Endodermal cell (in vitro differentiated cells): ENCODE data around the gene GFPT1. TPM values are rescaled to one million over a fixed set of nuclear protein-coding genes. Genes with fewer than 3 reads are reported as not detected.

ENCODE experiments used
- DNase-seq: peaks from one replicate; pipeline ENCODE4 v3.0.0-alpha.2; 2017
- H3K27ac ChIP-seq: 2 replicates; pipeline ENCODE4 v1.5.1; 2013; ENCODE audit warnings: mild to moderate bottlenecking, low read depth, low read length, moderate library complexity
- H3K27me3 ChIP-seq: 2 replicates; pipeline ENCODE4 v1.6.1; 2013; ENCODE audit warnings: mild to moderate bottlenecking, low read length, moderate library complexity; ENCODE audit not compliant: insufficient read depth, control insufficient read depth, poor library complexity, severe bottlenecking
- H3K36me3 ChIP-seq: 2 replicates; pipeline ENCODE4 v1.7.0; 2013; ENCODE audit warnings: mild to moderate bottlenecking, low read length, moderate library complexity; ENCODE audit not compliant: control insufficient read depth, insufficient read depth
- H3K4me1 ChIP-seq: one replicate; pipeline ENCODE4 v1.7.0; 2013; ENCODE audit warnings: low read length; ENCODE audit not compliant: control insufficient read depth, insufficient read depth
- H3K4me3 ChIP-seq: 2 replicates; pipeline ENCODE4 v1.5.1; 2013; ENCODE audit warnings: mild to moderate bottlenecking, low read length, moderate library complexity
- H3K9ac ChIP-seq: 2 replicates; pipeline ENCODE4 v1.6.1; 2013; ENCODE audit warnings: mild to moderate bottlenecking, low read length, moderate library complexity; ENCODE audit not compliant: poor library complexity, severe bottlenecking; ENCODE audit errors: extremely low read depth
- H3K9me3 ChIP-seq: 2 replicates; pipeline ENCODE4 v1.6.1; 2013; ENCODE audit warnings: mild to moderate bottlenecking, low read length, moderate library complexity; ENCODE audit not compliant: control insufficient read depth
- H3K27ac Mint-ChIP-seq: 2 replicates; pipeline ENCODE4 v1.8.0; 2020; ENCODE audit warnings: mixed read lengths
- H3K27me3 Mint-ChIP-seq: 2 replicates; pipeline ENCODE4 v1.8.0; 2021; ENCODE audit warnings: mild to moderate bottlenecking, mixed read lengths; ENCODE audit not compliant: insufficient read depth
- H3K36me3 Mint-ChIP-seq: 2 replicates; pipeline ENCODE4 v1.8.0; 2020; ENCODE audit warnings: low read depth, mixed read lengths
- H3K4me1 Mint-ChIP-seq: 2 replicates; pipeline ENCODE4 v1.8.0; 2020; ENCODE audit warnings: mixed read lengths
- H3K4me3 Mint-ChIP-seq: 2 replicates; pipeline ENCODE4 v1.8.0; 2020; ENCODE audit warnings: mild to moderate bottlenecking, moderate library complexity, mixed read lengths
- H3K9me3 Mint-ChIP-seq: 2 replicates; pipeline ENCODE4 v1.8.0; 2020; ENCODE audit warnings: mild to moderate bottlenecking, mixed read lengths
- WGBS, 2 experiments: methylation state at CpG; one replicate each; pipeline versions ENCODE4 v1.1.5 to v1.1.7; 2013; ENCODE audit warnings: missing lambda C conversion rate in 2 of 2, mixed read lengths in 1 of 2; ENCODE audit not compliant: insufficient coverage in 1 of 2, insufficient read length in 1 of 2; 5-methylcytosine and 5-hydroxymethylcytosine counted together
- total RNA-seq, 2 donors: library from RNA; stranded (reverse); fragmentation: NEBNext Ultra II Directional in 1 of 2; extraction: Animal tissue kit (Norgen Biotek cat#: 25700) in 1 of 2; gene quantifications; 2 replicates in 1 of 2; 3 replicates in 1 of 2; pipeline ENCODE4 v1.2.1, GENCODE V29; 2021
- TF ChIP-seq, protein P1 (sequence below): fragments of 200-600 bp; sonication (generic); conservative IDR thresholded peaks from 2 replicates; pipeline ENCODE4 v1.5.0; 2021; ENCODE audit warnings: antibody characterized with exemption, mild to moderate bottlenecking

The GFPT1 gene
- total RNA-seq, 2 donors from 2014 or later, result 79.8 to 95.9 TPM

DNA sequence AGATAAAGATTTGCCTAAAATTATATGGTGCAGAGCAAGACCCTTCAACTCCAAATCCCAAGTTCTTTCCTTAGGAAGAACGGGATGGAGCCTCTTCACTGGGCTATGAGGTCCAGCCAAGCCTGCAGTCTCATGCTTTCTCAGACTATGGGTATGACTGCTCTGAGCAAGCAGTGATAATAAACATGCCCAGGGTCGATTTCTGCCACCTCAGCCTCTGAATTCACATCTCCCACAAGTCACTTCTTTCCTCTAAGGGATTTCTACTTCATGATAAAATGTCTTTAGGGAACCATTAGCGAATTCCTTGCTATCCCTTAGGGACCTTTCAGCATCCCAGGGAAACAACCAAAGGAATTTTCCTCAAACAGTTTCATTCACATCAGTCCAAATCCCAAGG lies 94.8 kb downstream of the GFPT1 start:
- 86 to 90% methylated on average over 2 to 3 of the region's 3 CpGs for WGBS, 2 experiments
- Histone ChIP-seq H3K36me3 (no peaks in the 10 kb centered on the region), H3K27me3 (no peaks in the 10 kb centered on the region), H3K4me1 (no peaks in the 10 kb centered on the region), H3K27ac (no peak overlapping the region), H3K9ac (no peak overlapping the region), H3K9me3 (no peaks in the 10 kb centered on the region), H3K4me3 (no peak overlapping the region)
- Mint-ChIP-seq H3K4me3 (no peak overlapping the region), H3K9me3 (no peaks in the 10 kb centered on the region), H3K4me1 (no peaks in the 10 kb centered on the region), H3K27ac (no peak overlapping the region), H3K27me3 (no peaks in the 10 kb centered on the region), H3K36me3 (no peaks in the 10 kb centered on the region)
- TF ChIP-seq, protein P1, sequence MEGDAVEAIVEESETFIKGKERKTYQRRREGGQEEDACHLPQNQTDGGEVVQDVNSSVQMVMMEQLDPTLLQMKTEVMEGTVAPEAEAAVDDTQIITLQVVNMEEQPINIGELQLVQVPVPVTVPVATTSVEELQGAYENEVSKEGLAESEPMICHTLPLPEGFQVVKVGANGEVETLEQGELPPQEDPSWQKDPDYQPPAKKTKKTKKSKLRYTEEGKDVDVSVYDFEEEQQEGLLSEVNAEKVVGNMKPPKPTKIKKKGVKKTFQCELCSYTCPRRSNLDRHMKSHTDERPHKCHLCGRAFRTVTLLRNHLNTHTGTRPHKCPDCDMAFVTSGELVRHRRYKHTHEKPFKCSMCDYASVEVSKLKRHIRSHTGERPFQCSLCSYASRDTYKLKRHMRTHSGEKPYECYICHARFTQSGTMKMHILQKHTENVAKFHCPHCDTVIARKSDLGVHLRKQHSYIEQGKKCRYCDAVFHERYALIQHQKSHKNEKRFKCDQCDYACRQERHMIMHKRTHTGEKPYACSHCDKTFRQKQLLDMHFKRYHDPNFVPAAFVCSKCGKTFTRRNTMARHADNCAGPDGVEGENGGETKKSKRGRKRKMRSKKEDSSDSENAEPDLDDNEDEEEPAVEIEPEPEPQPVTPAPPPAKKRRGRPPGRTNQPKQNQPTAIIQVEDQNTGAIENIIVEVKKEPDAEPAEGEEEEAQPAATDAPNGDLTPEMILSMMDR, result no peak
- no peak for DNase-seq

DNA sequence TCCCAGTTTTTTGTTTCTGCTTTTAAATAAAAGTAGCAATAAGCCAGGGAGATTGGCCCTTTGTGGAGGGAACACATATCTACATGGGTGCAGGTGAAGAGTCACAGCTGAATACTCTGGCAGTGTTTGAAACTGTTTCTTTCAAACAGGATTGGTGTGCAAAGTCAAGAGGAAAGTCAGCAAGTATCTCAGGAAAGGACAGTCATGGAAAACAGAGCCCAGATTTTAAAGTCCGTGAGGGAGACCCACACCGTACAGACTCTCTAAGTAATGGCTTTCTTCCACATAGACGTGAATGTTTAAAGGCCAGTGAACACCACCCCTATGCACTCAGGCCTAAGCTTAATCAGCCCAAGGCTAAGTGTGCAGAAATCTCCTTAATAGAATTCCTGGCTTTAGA lies 95.3 kb downstream of the GFPT1 start:
- Mint-ChIP-seq H3K27ac (no peak overlapping the region), H3K4me1 (no peaks in the 10 kb centered on the region), H3K4me3 (no peak overlapping the region), H3K9me3 (no peaks in the 10 kb centered on the region), H3K27me3 (no peaks in the 10 kb centered on the region), H3K36me3 (no peaks in the 10 kb centered on the region)
- DNase-seq, result no peak
- Histone ChIP-seq H3K27me3 (no peaks in the 10 kb centered on the region), H3K36me3 (no peaks in the 10 kb centered on the region), H3K4me1 (no peaks in the 10 kb centered on the region), H3K9ac (no peak overlapping the region), H3K9me3 (no peaks in the 10 kb centered on the region), H3K27ac (no peak overlapping the region), H3K4me3 (no peak overlapping the region)
- TF ChIP-seq, protein P1, result no peak
- 81 to 92% methylated on average over 3 of the region's 3 CpGs for WGBS, 2 experiments

DNA sequence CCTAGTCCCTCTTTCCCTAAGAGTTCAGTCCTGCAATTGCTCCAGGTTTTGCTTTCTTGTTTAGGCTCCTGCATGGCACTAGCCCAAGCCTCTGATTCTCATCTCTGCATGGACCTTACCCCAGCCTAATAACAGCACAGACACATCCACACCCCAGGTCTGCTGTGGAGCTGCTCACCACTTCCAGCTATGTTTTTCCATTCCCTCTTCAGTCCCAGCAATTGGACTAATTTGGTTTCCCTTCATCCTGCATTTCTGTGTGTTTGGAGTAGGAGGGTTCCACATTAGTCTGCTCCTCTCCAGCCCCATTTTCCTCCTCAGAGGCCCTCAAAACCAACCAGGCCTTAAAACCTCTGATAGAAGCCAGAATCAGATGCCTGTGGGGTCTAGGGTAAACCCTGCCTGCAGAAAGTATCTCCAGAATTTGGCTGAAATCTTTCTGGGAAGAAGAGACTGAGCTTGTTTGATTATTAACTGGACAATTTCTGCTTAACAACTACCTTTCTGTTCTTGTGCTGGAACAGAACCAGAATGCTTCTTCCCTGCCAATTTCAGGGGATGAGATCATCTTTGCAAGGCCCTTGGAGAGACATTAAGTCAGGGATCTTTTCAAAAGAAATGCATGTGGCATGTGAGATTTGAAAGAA lies 95.9 kb downstream of the GFPT1 start:
- no peak overlapping the region for H3K4me3 ChIP-seq
- TF ChIP-seq, protein P1, result no peak
- no peak overlapping the region for H3K27ac ChIP-seq
- Mint-ChIP-seq H3K9me3 (no peaks in the 10 kb centered on the region), H3K4me1 (no peaks in the 10 kb centered on the region), H3K27me3 (no peaks in the 10 kb centered on the region), H3K36me3 (no peaks in the 10 kb centered on the region), H3K27ac (no peak overlapping the region), H3K4me3 (no peak overlapping the region)
- H3K4me1 ChIP-seq, result no peaks in the 10 kb centered on the region
- no peaks in the 10 kb centered on the region for H3K36me3 ChIP-seq
- DNase-seq, result no peak
- H3K9me3 ChIP-seq, result no peaks in the 10 kb centered on the region
- H3K9ac ChIP-seq, result no peak overlapping the region
- no peaks in the 10 kb centered on the region for H3K27me3 ChIP-seq
